Measurements from ENCODE around the gene PTPRD. TPM values are rescaled to one million over a fixed set of nuclear protein-coding genes. Genes with fewer than 3 reads are reported as not detected.

PTPRD gene
- total RNA-seq, 1 donor: 11.5 TPM

DNA sequence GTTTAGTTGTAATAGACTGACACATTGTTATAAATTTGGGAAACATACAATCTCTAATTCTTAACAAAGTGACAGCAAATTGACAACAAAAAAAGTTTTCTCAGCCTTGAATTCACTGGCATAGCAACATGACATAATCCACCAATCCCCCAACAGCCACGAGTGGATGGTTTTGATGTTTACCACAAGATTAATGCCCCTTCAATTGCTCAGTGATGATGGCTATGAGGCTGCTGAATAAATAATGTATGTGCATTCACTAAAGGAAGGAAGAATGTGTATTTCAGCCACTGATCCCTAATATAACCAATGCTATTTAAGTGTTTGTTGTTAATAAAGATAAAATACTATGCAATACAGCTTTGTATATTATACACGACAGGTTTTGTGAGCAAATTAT lies 2069.6 kb downstream of the PTPRD start:
- TF ChIP-seq, protein P1, sequence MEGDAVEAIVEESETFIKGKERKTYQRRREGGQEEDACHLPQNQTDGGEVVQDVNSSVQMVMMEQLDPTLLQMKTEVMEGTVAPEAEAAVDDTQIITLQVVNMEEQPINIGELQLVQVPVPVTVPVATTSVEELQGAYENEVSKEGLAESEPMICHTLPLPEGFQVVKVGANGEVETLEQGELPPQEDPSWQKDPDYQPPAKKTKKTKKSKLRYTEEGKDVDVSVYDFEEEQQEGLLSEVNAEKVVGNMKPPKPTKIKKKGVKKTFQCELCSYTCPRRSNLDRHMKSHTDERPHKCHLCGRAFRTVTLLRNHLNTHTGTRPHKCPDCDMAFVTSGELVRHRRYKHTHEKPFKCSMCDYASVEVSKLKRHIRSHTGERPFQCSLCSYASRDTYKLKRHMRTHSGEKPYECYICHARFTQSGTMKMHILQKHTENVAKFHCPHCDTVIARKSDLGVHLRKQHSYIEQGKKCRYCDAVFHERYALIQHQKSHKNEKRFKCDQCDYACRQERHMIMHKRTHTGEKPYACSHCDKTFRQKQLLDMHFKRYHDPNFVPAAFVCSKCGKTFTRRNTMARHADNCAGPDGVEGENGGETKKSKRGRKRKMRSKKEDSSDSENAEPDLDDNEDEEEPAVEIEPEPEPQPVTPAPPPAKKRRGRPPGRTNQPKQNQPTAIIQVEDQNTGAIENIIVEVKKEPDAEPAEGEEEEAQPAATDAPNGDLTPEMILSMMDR (IDR thresholded peaks at IDR 0.05; ENCODE audit: insufficient read depth, low read length): no peak
- no peak overlapping the region for H3K4me3 ChIP-seq (ENCODE audit: low read depth, low read length)
- no peak for DNase-seq (ENCODE audit: low read depth)

DNA sequence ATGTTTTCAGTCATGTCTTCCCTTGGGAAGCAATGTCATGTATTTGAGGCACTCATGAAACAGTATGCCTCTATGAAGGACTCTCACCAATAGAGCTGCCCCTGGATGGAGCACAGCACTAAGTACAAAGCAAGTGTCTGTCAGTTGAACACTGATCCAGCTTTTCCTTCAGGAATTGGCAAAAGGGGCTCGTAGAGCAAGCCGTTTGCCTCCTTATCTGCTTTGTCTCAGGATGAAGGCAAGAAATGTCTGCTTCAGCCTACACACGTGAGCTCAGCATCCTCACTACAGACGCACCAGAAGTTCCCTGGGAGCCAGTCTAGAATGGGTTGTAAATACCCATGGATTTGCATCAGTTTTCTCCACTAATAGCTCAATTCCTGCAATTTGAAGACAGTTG lies 2070.3 kb downstream of the PTPRD start:
- no peak overlapping the region for H3K4me3 ChIP-seq (ENCODE audit: low read depth, low read length)
- DNase-seq (ENCODE audit: low read depth): no peak
- TF ChIP-seq, protein P1 (IDR thresholded peaks at IDR 0.05; ENCODE audit: insufficient read depth, low read length): no peak

DNA sequence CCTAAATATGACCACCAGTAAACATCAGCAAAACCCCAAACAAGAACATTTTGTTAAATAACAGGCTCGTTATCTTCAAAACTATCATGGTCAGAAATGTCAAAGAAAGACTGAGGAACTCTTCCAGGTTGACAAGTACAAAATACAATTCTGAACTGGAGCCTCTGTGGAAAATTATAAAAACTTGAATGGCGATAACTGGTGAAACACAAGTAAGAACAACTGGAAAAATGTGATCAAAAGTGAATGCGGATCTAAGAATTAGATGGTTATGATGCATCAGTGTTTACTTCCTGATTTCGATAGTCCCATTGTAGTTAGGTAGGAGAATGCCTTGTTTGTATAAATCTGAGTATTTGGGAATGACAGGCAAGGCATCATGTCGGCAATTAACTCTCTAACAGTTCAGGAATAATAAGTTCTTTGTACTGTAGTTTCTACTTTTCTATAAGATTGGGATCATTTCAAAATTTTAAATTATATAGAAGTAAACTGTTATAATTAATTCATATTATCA lies 2073.1 kb downstream of the PTPRD start:
- no peak overlapping the region for H3K4me3 ChIP-seq (ENCODE audit: low read depth, low read length)
- no peak for DNase-seq (ENCODE audit: low read depth)
- TF ChIP-seq, protein P1 (IDR thresholded peaks at IDR 0.05; ENCODE audit: insufficient read depth, low read length): no peak

DNA sequence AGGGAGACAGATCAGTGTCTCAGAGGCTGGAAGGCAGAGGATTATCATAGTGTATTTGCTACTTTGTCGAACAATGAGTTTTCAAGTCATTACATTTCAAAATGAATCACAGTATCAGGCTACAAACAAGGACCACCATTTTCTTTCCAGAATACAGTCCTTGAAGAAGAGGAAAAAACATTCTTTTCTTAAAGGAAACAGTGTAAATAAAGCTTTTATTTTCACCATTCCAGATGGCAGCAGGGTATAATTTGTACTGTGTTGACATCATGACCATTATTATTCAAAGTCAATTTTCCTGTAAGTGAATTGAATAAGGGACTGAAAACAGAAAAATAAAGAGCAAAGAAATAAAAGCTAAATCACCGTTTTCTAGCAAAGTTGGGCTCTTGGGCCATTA lies 2076.0 kb downstream of the PTPRD start:
- DNase-seq (ENCODE audit: low read depth): no peak
- H3K4me3 ChIP-seq (ENCODE audit: low read depth, low read length): no peak overlapping the region
- TF ChIP-seq, protein P1 (IDR thresholded peaks at IDR 0.05; ENCODE audit: insufficient read depth, low read length): no peak

DNA sequence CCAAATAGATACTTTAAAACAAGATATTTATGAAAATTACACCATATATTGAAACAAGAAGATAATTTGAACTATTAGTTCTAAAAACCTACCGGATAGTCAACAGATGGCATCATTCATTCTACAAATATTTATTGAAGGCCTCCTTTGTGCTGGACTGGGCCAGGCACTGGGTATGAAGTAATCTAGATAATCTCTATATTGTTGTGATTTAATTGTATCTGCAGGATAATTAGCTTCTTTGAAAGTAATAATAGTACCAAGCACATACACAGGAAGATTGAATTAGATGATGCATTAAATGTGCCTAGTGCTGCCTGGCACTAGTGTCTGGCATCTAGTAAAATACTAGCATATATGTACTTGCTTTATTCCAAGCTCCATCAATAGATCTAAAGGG lies 2078.0 kb downstream of the PTPRD start:
- H3K4me3 ChIP-seq (ENCODE audit: low read depth, low read length): no peak overlapping the region
- TF ChIP-seq, protein P1 (IDR thresholded peaks at IDR 0.05; ENCODE audit: insufficient read depth, low read length): no peak
- DNase-seq (ENCODE audit: low read depth): no peak

DNA sequence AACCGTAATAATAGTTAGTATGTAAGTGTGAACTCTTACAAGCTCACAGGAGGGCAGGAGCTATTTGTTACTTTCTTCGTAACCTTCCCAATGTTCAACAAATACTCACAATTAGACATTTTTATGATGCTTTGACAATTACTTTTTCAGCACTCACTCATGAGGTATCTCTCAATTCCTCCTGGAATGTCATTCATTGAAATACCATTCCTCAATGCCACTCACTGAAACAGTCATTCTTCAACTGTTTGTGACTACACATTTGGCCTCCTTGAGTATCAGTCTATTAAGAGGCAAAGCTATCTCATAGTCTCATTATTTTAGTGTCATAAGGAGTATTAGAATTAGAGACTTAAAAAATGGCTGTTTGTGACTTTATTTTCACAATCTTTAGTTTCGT lies 2079.1 kb downstream of the PTPRD start:
- H3K4me3 ChIP-seq (ENCODE audit: low read depth, low read length): no peak overlapping the region
- DNase-seq (ENCODE audit: low read depth): no peak
- TF ChIP-seq, protein P1 (IDR thresholded peaks at IDR 0.05; ENCODE audit: insufficient read depth, low read length): no peak

DNA sequence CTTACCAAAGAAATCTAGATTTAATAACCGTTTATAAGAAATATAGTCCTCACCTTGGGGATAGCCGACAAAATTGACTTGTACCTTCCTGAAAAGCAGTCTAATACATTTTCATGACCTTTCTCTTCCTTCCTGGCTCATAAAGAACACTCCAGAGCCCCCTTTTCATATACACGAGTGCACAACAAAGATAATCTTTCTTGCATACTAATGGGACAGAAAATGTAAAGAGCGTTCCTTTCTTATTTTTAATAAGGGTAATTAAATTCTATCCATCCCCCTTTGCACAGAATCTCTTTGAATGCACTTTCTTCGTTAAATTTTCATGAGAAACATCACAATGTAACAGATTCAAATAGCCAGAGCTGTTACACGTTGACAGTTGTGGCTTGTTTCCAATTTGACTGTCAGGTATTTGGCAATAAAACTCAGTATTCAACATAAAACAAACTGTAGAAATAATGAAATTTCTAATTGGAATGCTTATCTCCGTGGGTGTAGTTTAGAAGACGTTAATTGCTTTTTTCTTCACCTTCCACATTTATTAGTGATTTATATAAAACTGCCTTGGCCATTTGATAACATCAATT lies 2080.9 kb downstream of the PTPRD start:
- DNase-seq (ENCODE audit: low read depth): no peak
- no peak overlapping the region for H3K4me3 ChIP-seq (ENCODE audit: low read depth, low read length)
- TF ChIP-seq, protein P1 (IDR thresholded peaks at IDR 0.05; ENCODE audit: insufficient read depth, low read length): no peak
